ENCODE data around the gene RGS6.

The RGS6 gene

GRCh38 chr14:71947947-71948500 is 15.8 kb downstream of the RGS6 start:
- DNase-seq: no peak

DNA sequence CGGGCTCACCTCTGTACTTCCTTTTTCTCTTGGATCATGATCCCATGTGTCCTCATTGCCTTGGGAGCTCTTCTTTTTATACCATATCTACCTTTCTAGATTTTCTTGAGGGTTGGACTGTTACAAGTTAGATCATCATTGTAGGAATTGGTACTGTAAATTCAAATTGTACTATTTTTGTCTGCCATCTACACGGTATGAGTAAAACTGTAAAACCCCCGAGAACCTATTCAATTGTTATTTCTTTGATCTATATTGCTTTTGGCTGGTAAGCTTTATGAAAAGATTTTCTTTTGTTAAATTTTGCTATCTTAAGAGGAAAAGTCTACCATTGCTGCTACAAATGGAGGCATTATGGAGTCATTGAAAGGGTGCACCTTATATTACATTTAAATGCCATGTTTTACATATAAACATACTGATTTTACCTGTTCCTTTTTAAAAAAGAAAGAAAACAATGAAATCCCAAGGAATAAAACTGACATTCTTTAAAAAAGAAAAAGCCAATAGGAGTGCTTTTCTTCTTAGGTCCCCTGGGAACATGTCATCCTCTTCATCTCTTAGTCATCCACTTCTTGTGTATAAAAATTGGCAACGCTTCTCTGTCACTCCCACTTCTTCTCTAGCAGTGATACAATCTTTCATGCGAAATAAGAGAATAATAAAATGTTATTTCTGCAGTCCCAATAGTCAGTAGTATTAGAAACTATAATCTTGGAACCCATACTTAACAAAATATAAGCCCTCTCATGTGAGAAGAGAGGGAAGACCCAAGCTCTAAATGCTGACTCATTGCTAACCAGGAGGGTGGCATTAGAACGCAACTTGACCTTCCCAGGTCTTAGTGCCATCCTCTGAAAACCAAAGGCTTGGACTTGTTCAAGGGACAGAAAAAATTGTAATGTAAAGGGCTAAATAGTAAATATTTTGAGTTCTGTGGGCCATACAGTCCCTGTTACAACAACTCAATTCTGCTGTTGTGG is 20.4 kb downstream of the RGS6 start:
- DNase-seq: no peak

GRCh38 chr14:71956920-71957563 is 24.8 kb downstream of the RGS6 start:
- no peak for DNase-seq

DNA sequence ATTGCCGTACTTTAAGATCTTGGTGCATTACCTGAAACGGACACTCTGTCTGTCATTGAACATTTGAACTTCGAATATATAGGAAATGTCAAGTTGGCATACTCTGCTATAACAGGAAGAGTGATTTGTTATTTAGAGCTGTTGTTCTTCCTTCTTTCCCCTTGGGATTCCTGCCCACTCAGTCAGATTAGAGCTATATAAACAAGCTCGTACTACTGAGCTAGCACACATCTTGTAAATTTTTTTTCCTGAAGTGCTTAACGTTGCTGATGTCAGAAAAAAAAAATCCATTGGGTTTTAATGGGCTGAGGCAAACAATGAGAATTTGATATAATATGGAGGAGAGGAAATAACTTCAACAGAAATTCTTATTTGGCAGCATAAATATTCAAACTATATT is 26.8 kb downstream of the RGS6 start:
- no peak for DNase-seq

DNA sequence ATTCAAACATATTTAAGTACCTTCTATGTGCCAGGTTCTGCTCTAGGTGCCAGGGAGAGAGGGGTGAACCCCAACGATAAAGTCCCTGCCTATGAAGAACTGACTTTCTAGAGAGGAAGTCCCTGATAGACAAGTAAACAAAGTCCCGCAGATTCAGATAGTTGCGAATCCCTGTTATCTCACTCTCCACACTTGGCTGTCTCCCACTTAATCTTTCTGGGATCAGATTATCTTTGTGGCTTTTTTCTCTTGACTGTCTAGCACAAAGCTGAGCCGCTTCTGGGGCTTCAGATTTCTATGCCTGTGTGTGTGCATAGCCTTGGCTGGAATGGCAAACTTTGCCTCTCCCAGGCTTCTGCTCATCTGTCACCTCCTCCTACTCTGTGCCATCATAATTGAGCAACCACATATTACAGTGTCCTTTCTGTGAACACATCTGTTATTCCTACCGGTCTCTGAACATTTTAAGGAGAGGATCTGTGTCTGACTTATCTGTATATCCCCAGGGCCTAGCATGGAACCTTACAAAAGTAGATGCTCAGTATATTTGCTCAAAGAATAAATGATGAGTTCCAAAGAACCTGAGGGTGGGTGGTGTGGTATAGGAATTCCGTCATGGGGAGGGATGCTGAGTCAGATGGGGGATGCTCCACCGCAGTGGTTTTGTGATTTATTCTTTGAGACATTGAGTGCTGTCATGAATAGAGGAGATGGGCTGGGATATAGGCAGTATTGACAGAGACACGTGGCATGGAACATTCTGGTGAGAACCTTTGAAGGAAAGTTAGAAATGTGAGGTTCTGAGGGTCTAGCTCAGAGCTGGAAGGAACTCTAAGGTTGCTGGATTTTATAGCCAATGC is 28.5 kb downstream of the RGS6 start:
- DNase-seq: no peak

DNA sequence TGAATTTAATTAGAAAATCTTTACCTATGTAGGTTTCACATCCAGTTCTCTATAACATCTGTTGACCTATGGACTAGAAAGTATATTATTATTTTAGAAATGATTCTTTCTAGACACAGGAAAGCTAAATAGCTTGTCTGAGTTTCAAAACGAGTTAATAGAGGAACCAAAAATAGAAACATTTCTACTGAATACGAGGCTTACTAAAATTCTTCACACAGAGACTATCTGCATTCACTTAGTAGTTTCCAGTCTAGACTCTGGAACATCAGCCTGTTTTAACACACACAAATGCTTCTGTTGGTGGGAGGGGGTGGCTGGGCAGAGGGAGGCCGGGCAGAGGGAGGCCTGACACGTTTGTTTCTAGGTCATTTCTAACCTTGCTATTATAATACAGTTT is 29.7 kb downstream of the RGS6 start:
- no peak for DNase-seq

- no peak for DNase-seq
Measured at GRCh38 chr14:71964716-71965115, 32.5 kb downstream of the RGS6 start.

DNA sequence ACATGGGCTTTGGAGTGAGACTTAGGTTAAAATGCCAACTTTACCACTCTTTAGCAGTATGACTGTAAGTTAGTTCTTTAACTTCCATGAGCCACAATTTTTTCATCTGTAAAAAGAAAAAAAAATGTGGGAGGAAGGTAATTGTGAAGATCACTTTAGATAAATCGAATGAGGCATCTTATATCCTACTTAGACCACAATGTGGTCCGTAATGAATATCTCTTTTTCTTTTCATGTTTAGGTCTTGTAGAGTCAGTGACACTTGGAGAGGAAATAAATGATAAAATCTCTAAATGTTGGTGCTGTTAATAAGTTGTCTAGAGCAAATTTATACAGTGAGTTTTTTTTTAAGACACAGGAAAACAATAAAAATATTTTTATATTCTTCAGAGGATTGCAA is 34.3 kb downstream of the RGS6 start:
- DNase-seq: no peak

DNA sequence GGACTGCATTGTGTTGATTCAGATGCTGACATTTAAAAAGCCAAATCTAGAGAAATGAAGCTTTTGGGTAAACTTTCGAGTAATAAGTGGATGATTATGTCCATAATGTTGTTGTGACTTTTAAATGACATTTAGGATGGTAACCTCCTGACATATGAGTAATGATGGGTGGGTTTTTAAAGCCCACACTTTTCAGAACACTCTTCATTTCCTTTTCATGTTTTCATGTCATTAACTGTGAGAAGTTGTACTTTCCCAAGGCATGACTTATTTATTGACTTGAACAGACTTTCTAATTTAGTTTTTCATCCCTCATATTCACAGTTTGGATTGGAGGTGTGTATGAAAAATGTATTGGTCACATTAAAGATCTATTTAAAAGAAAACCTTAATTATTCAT is 35.5 kb downstream of the RGS6 start:
- DNase-seq: no peak

DNA sequence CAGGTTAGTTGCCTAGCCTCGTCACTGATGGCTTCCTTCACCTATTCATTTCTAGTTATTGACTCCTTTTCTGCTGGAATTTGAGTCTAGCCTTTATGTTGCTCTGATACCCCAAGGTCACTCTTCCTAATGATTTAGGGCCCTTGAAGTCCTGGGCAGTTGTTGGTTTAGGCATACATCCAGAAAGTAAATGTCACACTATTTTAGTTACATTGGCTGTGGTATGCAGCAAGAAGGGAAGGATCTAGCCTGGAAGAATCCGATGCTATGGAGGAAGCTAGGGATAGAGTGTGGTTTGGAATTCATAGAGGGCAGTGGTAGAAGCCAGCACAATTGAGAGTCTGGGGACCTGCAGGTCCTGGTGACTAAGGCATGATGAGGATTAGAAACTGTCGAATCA is 38.0 kb downstream of the RGS6 start:
- DNase-seq: no peak

- DNase-seq: no peak
Measured at GRCh38 chr14:71985538-71986189, 53.4 kb downstream of the RGS6 start.

GRCh38 chr14:71988476-71988875 is 56.2 kb downstream of the RGS6 start:
- no peak for DNase-seq

DNA sequence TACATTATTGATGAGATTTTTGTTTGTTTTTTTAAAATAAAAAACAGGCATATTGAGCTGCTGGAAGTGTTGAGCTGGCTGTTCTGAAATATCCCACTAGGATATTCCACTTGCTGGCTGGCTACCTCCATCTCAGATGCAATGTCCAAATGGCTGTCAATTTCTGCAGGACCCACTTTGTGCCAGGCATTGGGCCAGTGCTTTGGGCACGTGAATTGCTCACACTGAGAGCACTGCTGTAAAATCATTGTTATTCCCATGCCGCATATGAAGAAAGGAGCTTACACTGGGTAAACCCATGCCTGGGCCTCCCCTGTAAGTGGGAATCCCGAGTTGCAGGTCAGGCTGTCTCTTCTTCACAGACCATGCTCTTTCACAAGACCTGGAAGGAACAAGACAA is 56.7 kb downstream of the RGS6 start:
- no peak for DNase-seq

- no peak for DNase-seq
Measured at GRCh38 chr14:71994416-71994815, 62.2 kb downstream of the RGS6 start.

GRCh38 chr14:71995741-71996140 is 63.5 kb downstream of the RGS6 start:
- DNase-seq: no peak

DNA sequence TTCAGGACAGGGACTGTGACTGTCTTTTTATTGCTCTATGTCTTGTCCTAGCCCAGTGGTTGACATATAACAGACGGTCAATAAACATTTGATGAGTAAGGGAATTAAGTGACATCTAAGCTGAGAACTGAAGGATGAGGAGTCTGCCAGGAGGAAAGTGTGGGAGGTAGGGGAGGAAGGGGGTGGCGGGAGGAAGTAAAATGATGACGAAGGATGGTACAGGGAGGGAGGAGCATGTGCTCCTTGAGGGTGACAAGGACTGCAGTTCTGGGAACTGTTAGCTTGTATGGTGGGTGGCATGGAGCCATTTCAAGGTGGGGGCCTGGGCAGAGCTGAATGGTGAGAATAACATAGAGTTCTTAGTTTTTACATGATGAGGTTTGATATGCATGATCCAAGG is 64.4 kb downstream of the RGS6 start:
- no peak for DNase-seq

DNA sequence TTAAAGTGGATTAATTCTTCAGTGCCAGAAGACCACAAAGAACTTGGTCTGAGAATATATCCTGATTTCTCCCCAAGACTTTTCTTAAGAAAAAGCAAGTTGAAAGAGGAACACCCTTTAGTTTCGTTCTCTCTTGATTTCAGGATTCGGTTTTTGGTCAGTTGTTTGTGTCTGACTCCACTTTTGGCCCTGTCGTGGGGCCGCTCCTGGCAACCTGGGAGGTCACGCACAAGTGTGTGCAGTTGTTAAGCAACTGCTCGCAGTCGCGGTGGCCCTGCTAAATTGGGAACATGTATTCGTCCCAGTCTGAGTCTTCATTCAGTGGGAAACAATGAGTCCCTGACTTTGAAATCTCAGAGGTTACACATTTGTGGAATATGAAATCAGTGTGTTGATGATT is 68.7 kb downstream of the RGS6 start:
- no peak for DNase-seq

- no peak for DNase-seq
Measured at GRCh38 chr14:72002731-72003130, 70.5 kb downstream of the RGS6 start.

GRCh38 chr14:72008666-72009065 is 76.4 kb downstream of the RGS6 start:
- DNase-seq: no peak

DNA sequence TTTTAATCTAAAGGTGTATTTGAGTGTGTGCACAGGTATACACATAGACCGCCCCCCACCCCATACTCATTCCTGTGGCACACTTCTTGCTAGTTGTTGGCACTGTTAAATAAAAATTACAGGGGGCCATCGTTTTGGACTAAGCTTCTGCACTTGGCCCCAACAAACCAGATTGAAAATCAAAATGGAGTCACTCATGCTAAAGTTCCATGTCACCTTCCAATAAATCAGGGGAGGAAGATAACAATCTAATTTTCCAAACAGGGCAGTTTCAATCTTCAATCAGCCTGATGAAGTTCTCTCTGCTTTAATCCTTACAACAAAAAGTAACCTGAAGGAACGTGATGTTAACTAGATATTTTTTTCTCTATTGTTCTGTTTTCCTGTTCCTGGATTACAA is 78.2 kb downstream of the RGS6 start:
- DNase-seq: no peak

DNA sequence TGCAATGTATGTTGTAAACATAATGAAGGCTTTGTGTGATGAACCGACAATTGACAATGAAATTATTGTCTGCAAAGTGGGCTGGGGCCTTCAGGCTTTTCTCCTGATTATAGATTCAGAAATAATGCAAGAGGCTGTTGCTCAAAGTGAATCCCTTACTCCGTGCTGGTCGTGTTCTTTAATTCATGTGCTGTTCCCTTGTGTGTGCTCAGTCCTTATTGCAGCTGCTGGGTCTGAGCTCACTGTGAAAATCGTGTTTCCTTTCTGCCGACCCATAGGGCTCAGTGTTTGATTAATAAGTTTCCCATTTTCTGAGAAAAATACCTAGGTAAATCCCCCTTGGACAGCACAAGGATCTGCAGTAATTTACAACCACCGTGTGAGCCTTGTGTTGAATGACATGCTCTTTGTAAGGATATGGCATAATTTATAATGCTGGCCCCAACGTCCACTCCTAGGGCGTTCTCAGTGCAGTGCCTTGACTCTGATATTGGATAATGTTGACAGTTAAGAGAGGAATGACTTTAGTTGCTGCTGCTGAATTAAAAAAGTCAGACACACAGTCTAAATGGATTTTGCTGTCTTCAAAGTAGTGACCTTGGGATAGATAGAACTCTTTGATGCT is 81.6 kb downstream of the RGS6 start:
- DNase-seq: no peak

GRCh38 chr14:72014486-72014885 is 82.3 kb downstream of the RGS6 start:
- DNase-seq: no peak
